ENCODE results near the gene CNTRL.

The CNTRL gene

GRCh38 chr9:121201045-121201737, 126.4 kb downstream of the CNTRL start:
- peak overlapping the region; percentile 86 to 98 for H3K27ac ChIP-seq
- TF ChIP-seq CTCF (IDR thresholded peaks at IDR 0.05) = no peak
- DNase-seq (ENCODE audit: low spot score) = peak; percentile 76
- H3K4me3 ChIP-seq = peak overlapping the region; percentile 92

- peak within 1 kb of the TSS; percentile 92 for H3K4me3 ChIP-seq
- no peak for TF ChIP-seq CTCF (IDR thresholded peaks at IDR 0.05)
- DNase-seq (ENCODE audit: low spot score) = peak; percentile 99
- H3K27ac ChIP-seq = peak within 1 kb of the TSS; percentile 86 to 98
These were observed 127.2 kb downstream of the CNTRL start, which contains the start of gene RAB14 for GRCh38 chr9:121201738-121202533. Gene RAB14, minus strand, starts transcription at chr9:121201869. Its CDS starts 8,457 bp downstream, at chr9:121193412.

GRCh38 chr9:121204121-121204520, 129.4 kb downstream of the CNTRL start:
- TF ChIP-seq CTCF (IDR thresholded peaks at IDR 0.05) = no peak
- Histone ChIP-seq H3K27ac (no peak overlapping the region), H3K4me3 (no peak overlapping the region)
- DNase-seq (ENCODE audit: low spot score) = no peak

GRCh38 chr9:121204611-121205010, 129.9 kb downstream of the CNTRL start:
- no peak overlapping the region for H3K4me3 ChIP-seq
- no peak for TF ChIP-seq CTCF (IDR thresholded peaks at IDR 0.05)
- DNase-seq (ENCODE audit: low spot score) = no peak
- no peak overlapping the region for H3K27ac ChIP-seq

- DNase-seq (ENCODE audit: low spot score) = no peak
- Histone ChIP-seq H3K4me3 (no peak overlapping the region), H3K27ac (no peak overlapping the region)
- no peak for TF ChIP-seq CTCF (IDR thresholded peaks at IDR 0.05)
These were observed 132.0 kb downstream of the CNTRL start for GRCh38 chr9:121206516-121207370.

GRCh38 chr9:121207371-121207940, 132.7 kb downstream of the CNTRL start:
- DNase-seq (ENCODE audit: low spot score) = no peak
- TF ChIP-seq CTCF (IDR thresholded peaks at IDR 0.05) = no peak
- no peak overlapping the region for H3K27ac ChIP-seq

More at GRCh38 chr9:121207371-121207940, 132.7 kb downstream of the CNTRL start:
- H3K4me3 ChIP-seq = no peak overlapping the region
